HG02852 (cell line): ENCODE data around the gene AMBP.
"Not testable (repeated sequence)": the region's sequence is repeated elsewhere in the genome, so short reads cannot be mapped to it uniquely, and the experiment has no call there.

ENCODE experiments used
- ATAC-seq: cut with Tn5 transposase; IDR thresholded peaks from one replicate; pipeline ENCODE4 v1.9.1; 2021; ENCODE audit warnings: mild to moderate bottlenecking, moderate library complexity; ENCODE audit not compliant: unreplicated experiment

AMBP gene

GRCh38 chr9:114053246-114054005 is 24.7 kb downstream of the AMBP start:
- no peak for ATAC-seq

DNA sequence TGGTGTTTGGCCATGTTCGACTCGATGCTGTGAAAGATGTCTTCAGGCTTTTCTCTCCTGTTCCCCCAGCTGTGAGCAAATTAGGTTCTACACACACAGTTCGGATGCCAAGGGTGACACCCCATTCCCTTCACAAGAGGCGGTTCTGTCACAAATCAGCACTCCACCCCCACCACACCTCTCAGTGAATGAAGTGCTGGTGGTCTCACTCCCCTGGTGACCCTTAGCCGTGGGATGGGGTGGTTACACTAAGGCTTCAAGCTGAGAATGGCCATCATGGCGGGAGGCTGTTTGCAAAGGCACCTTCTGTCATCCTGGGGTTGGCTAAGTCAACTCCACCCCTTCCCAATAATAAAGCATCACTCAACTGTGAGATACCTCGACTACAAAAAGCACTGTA is 26.4 kb downstream of the AMBP start:
- ATAC-seq = no peak

GRCh38 chr9:114051281-114051680 is 26.8 kb downstream of the AMBP start:
- no peak for ATAC-seq

DNA sequence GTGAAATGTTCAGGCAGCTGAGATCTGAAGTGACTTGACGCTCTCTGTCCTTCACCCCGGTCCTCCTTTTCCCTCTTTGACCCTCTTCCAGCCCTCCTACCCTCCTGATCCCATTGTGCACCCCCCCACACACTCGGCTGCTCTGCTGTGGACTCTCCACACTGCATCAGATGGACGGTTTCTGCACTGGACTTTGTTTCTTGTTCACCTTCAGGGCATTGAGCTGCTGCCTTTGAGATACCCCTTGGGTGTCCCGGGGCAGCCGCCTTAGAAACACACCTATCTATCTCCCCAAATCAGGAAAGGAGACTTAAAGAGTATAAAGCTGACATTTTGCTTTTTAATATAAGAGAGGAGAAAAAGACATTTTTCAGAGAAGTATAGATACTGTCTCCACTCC is 27.5 kb downstream of the AMBP start:
- ATAC-seq = no peak

DNA sequence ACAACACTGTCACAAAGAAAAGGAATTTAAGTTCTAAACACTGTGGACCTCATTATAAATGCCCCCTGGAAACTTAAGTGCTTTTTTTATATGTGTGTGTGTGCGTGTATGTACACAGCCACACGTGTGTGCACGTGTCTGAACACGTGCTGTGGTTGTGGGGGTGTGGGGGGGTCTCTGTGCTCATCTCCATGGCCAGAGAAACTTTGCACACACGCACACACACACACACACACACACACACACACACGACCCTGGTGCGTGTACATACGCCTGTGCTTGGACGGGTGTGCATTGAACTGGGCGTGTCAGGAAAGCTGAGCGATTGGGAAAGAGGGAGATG is 27.9 kb downstream of the AMBP start:
- ATAC-seq = no peak

- no peak for ATAC-seq
Measured at GRCh38 chr9:114049441-114050225, 28.5 kb downstream of the AMBP start.

GRCh38 chr9:114048533-114049415 is 29.3 kb downstream of the AMBP start:
- ATAC-seq = no peak

DNA sequence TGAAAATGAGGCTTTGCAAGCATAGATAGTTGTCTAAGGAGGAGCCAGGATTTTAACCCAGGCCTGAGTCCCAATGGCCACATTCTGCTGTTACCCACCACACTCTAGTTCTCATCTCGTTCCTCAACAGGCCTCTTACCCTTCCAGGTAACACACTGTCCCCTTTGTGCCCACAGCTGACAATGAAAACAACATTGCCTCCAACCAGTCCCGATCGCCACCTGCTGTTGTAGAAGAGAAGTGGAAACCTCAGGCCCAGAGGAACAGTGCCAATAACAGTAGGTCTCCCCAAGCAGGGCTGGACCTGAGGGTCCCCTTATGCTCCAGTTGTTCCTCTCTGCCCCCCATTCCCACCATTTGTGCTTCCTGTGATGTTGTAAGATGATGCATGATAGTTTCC is 30.4 kb downstream of the AMBP start:
- ATAC-seq = no peak

DNA sequence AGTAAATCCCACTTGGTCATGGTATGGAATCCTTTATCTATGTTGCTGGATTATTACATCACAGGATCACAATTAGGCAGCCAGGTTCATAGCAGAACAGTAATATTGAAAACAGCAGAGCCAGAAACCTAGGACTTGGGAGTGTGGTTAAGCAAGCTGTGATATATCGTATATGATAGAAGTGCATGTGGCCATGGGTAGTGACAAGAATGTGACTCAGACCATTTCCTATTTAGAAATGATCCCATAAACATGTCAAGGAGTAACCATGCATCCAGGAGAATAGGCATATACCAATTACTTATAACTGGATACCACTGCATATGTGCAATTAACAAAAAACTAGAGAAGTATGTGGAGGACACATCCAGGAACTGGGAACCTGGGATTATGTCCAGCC is 31.2 kb downstream of the AMBP start:
- no peak for ATAC-seq

DNA sequence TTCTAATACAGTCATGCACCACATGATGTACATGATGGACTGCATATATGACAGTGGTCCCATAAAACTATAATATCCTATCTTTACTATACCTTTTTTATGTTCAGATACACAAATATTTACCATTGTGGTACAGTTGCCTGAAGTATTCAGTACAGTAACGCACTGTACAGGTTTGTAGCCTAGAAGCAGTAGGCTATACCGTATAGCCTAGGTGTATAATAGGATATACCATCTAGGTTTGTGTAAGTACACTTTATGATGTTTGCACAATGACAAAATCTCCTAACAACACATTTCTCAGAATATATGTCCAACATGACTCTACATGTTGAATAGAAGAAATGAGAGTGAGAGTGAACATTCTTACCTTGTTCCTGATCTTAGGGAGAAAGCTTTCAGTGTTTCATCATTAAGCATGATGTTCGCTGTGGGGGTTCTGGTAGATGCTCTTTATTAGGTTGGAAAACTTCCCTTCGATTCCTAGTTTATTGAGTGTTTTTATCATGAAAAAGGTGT is 31.8 kb downstream of the AMBP start:
- no peak for ATAC-seq

- not testable (repeated sequence) for ATAC-seq
Measured at GRCh38 chr9:114043660-114044059, 34.4 kb downstream of the AMBP start.

DNA sequence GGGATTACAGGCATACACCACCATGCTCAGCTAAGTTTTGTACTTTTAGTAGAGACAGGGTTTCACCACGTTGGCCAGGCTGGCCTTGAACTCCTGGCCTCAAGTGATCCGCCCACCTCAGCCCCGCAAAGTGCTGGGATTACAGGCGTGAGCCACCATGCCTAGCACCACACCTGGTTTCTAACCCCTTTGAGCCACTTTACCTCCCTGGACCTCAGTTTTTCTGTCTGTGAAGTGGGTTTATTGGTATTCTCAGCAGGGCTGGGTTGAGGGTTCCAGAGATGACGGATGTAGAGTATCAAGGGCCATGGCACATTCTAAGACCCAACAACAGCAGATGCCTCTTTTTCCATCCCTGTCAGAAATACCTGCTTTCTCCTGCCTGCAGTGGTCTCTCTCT is 38.6 kb downstream of the AMBP start:
- ATAC-seq = no peak

GRCh38 chr9:114038724-114039313 is 39.3 kb downstream of the AMBP start:
- ATAC-seq = no peak

- no peak for ATAC-seq
Measured at GRCh38 chr9:114037961-114038723, 40.0 kb downstream of the AMBP start.

DNA sequence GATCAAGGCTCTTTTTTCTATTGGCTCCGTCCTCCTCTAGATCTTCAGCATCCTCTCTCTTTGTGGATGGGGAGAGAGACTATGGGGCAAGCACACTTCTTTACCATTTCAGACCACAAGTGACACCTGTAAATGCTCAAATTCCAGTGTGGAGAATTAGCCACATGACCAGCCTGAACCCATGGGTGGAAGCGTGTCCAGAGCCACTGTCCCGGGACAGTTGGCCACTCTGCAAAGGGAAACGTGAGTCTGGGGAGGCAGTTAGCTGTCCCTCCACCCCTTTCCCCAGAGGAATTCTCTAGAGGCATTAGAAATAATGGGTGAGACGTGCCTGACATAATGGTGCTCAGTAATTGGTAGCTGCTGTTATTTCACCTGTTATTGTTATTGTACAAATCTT is 40.9 kb downstream of the AMBP start:
- no peak for ATAC-seq

- no peak for ATAC-seq
Measured at GRCh38 chr9:114035845-114036801, 42.0 kb downstream of the AMBP start.

DNA sequence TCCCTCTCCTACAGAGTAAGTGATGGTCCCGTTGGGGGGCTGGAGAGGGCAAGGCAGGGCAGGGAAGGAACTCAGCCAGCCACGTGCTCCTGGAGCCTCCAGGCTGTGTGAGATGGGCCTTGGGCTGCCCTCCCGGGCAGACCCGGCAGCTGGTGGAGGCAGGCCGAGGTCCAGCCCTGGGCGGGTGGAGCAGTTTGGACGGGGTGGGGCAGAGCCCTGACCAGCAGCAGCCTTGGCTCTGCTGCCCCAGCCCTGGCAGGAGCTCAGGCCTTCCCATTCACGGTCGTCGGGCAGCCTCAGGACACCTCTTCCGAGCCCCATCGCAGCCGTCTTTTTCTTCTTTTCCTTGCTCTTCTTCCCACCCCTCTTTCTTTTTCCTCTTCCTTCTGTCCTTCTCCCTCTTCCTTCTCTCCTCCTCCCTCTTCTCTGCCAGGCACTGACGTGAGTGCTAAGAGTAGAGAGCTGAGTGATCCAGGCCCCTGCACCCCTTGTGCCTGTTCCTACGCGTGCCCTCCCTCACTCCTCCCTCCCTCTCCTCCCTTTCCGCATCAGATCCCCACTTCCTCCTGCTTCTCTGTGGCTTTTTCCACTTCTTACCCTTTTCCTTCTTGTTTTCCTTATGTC is 42.8 kb downstream of the AMBP start:
- no peak for ATAC-seq

GRCh38 chr9:114034661-114035062 is 43.4 kb downstream of the AMBP start:
- ATAC-seq = no peak

DNA sequence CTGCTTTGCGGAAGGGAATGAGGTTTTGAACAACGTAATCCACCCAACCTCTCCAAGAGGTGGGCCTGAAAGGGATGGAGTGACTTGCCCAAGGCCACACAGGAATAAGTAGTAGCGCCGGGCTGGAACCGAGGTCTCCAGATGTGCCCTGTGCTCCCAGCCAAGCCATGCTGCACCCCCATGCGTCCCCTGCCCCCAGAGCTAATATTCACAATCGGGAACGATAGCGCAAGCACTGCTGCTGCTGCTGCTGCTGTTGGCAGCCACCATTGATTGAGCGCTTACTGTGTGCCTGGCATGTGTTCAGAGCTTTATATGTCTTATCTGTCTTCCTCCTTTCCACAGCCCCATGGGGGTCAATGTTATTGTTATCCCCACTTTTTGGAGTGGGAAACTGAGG is 43.9 kb downstream of the AMBP start:
- no peak for ATAC-seq
